GM12801 (cell line): ENCODE data around the gene FBN2.

Experiments used
- CTCF ChIP-seq: IDR thresholded peaks from one replicate; pipeline ENCODE4 v1.5.1; 2011; ENCODE audit warnings: control low read depth; ENCODE audit not compliant: insufficient read length; ENCODE audit errors: extremely low read depth

The FBN2 gene

GRCh38 chr5:128491291-128491690 is 46.8 kb downstream of the FBN2 start:
- TF ChIP-seq CTCF: no peak

GRCh38 chr5:128490761-128491160 is 47.3 kb downstream of the FBN2 start:
- no peak for TF ChIP-seq CTCF

GRCh38 chr5:128487041-128487440 is 51.0 kb downstream of the FBN2 start:
- no peak for TF ChIP-seq CTCF

GRCh38 chr5:128483738-128484137 is 54.3 kb downstream of the FBN2 start:
- no peak for TF ChIP-seq CTCF

GRCh38 chr5:128480906-128481633 is 57.0 kb downstream of the FBN2 start:
- no peak for TF ChIP-seq CTCF

- TF ChIP-seq CTCF: no peak
Measured at GRCh38 chr5:128480158-128480557, 57.9 kb downstream of the FBN2 start.

- no peak for TF ChIP-seq CTCF
Measured at GRCh38 chr5:128478386-128479368, 59.4 kb downstream of the FBN2 start.
